Chondrocyte (in vitro differentiated cells): ENCODE measurements around the gene COX14. TPM values are rescaled to one million over a fixed set of nuclear protein-coding genes. Genes with fewer than 3 reads are reported as not detected.
"Not testable (repeated sequence)": the region's sequence is repeated elsewhere in the genome, so short reads cannot be mapped to it uniquely, and the experiment has no call there.

ENCODE experiments used
- DNase-seq: peaks from one replicate; pipeline ENCODE4 v3.0.0; 2021; ENCODE audit warnings: mixed read lengths, low spot score
- H3K27ac Mint-ChIP-seq: one replicate; pipeline ENCODE4 v1.8.0; 2021; ENCODE audit warnings: mild to moderate bottlenecking, moderate library complexity, mixed read lengths; ENCODE audit not compliant: unreplicated experiment
- H3K27me3 Mint-ChIP-seq: 2 replicates; pipeline ENCODE4 v1.8.0; 2021; ENCODE audit warnings: low read depth, mixed read lengths
- H3K36me3 Mint-ChIP-seq: 2 replicates; pipeline ENCODE4 v1.8.0; 2021; ENCODE audit warnings: low read depth, mixed read lengths
- H3K4me1 Mint-ChIP-seq: 2 replicates; pipeline ENCODE4 v1.8.0; 2021; ENCODE audit warnings: low read depth, mild to moderate bottlenecking, mixed read lengths
- H3K4me3 Mint-ChIP-seq: one replicate; pipeline ENCODE4 v1.8.0; 2021; ENCODE audit warnings: mild to moderate bottlenecking, moderate library complexity, mixed read lengths; ENCODE audit not compliant: unreplicated experiment
- H3K9me3 Mint-ChIP-seq: 2 replicates; pipeline ENCODE4 v1.8.0; 2021; ENCODE audit warnings: low read depth, mixed read lengths
- total RNA-seq: library from RNA; stranded (reverse); gene quantifications from 3 replicates; pipeline ENCODE4 v1.2.1, GENCODE V29; 2021
- TF ChIP-seq, protein P1 (sequence below): fragments of 200-600 bp; sonication (generic); IDR thresholded peaks from 2 replicates; pipeline ENCODE4 v1.5.0; 2021; ENCODE audit warnings: antibody characterized with exemption, mild to moderate bottlenecking, moderate library complexity

The COX14 gene
- total RNA-seq, 1 donor from 2014 or later: 44.7 TPM

DNA sequence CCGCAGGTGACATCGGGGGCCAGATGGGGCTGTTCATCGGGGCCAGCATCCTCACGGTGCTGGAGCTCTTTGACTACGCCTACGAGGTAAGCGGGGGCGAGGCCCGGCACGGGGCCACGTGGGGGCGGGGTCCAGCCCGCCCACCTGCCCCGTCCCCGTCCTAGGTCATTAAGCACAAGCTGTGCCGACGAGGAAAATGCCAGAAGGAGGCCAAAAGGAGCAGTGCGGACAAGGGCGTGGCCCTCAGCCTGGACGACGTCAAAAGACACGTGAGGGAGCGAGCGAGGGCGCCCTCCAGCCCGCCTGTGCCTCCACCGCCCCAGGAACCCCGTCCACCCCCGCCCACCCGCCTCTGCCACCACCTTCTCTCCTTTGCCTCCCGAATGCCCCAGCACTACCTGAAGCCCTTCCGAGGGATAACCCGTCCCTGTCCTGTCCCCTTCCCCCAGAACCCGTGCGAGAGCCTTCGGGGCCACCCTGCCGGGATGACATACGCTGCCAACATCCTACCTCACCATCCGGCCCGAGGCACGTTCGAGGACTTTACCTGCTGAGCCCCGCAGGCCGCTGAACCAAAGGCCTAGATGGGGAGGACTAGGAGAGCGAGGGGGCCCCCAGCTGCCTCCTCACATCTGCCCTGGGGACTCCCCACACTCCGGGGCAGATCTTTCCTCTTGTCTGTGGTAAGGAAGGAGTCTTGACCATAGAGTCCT is 30.8 kb upstream of the COX14 start:
- peak; percentile 87 for DNase-seq
- H3K4me3 Mint-ChIP-seq: no peak overlapping the region
- H3K9me3 Mint-ChIP-seq: no peaks in the 10 kb centered on the region
- no peak overlapping the region for H3K27ac Mint-ChIP-seq
- TF ChIP-seq, protein P1, sequence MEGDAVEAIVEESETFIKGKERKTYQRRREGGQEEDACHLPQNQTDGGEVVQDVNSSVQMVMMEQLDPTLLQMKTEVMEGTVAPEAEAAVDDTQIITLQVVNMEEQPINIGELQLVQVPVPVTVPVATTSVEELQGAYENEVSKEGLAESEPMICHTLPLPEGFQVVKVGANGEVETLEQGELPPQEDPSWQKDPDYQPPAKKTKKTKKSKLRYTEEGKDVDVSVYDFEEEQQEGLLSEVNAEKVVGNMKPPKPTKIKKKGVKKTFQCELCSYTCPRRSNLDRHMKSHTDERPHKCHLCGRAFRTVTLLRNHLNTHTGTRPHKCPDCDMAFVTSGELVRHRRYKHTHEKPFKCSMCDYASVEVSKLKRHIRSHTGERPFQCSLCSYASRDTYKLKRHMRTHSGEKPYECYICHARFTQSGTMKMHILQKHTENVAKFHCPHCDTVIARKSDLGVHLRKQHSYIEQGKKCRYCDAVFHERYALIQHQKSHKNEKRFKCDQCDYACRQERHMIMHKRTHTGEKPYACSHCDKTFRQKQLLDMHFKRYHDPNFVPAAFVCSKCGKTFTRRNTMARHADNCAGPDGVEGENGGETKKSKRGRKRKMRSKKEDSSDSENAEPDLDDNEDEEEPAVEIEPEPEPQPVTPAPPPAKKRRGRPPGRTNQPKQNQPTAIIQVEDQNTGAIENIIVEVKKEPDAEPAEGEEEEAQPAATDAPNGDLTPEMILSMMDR: no peak
- H3K27me3 Mint-ChIP-seq: no peaks in the 10 kb centered on the region
- H3K4me1 Mint-ChIP-seq: peaks cover 17% of the 10 kb centered on the region
- no peaks in the 10 kb centered on the region for H3K36me3 Mint-ChIP-seq

DNA sequence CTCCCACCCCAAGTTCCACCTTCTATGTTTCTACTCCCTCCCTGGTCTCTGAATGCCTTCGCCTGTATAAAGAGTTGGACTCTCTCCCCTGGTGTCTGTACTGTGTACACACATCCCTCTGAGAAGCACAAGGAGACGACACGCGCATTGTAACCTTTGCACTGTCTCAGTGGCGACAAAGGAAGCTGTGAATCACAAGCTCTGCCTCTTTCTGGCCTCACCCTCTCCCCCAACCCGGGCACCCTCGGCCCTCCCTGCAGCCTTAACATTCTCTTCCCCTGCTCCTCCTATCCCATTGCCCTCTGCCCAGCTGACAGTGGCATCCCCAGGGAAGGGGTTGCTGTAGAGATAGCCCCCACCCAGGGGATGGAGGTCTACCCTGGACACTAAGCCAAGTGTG is 29.4 kb upstream of the COX14 start:
- DNase-seq: peak; percentile 46
- peaks cover 31% of the 10 kb centered on the region for H3K4me1 Mint-ChIP-seq
- no peaks in the 10 kb centered on the region for H3K9me3 Mint-ChIP-seq
- TF ChIP-seq, protein P1: no peak
- peak overlapping the region; percentile 45 for H3K27ac Mint-ChIP-seq
- no peak overlapping the region for H3K4me3 Mint-ChIP-seq
- H3K27me3 Mint-ChIP-seq: no peaks in the 10 kb centered on the region
- peaks cover 5% of the 10 kb centered on the region for H3K36me3 Mint-ChIP-seq

DNA sequence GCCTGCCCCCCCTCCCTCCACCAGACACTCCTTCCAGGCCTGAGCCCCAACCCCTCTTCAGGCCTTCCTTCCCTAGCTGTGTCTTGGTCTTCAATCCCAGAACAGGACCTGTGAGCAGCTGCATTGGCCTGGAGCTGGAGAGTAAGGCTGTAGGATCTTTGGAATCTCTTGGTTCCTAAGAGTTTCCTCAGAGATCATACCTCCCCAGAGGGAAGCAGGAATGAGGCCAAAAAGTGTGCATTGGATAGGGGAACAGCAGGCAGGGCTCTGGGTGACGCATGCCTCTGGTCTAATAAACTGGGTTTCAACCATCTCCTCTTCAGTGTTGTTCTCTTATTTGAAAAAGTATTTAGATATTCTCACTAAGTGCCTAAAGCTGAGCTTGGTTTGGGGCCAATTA is 28.7 kb upstream of the COX14 start:
- H3K4me3 Mint-ChIP-seq: peak overlapping the region; percentile 54
- TF ChIP-seq, protein P1: no peak
- peaks cover 5% of the 10 kb centered on the region for H3K36me3 Mint-ChIP-seq
- no peaks in the 10 kb centered on the region for H3K9me3 Mint-ChIP-seq
- no peaks in the 10 kb centered on the region for H3K27me3 Mint-ChIP-seq
- H3K27ac Mint-ChIP-seq: peak overlapping the region; percentile 75
- no peak for DNase-seq
- H3K4me1 Mint-ChIP-seq: peaks cover 37% of the 10 kb centered on the region

DNA sequence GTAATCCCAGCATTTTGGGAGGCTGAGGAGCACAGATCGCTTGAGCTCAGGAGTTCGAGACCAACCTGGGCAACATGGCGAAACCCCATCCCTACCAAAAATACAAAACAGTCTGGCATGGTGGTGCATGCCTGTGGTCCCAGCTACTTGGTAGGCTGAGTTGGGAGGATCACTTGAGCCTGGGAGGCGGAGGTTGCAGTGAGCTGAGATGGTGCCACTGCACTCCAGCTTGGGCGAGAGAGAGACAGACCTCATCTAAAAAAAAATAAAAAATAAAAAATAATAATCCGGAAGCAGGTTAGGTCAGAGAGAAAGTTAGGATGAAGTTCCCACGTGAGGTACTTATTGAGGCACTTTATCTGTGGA is 27.6 kb upstream of the COX14 start:
- H3K27me3 Mint-ChIP-seq, DNase-seq, H3K9me3 Mint-ChIP-seq: not testable (repeated sequence)
- H3K4me3 Mint-ChIP-seq: peak overlapping the region; percentile 82
- H3K27ac Mint-ChIP-seq: peak overlapping the region; percentile 94
- H3K36me3 Mint-ChIP-seq: peaks cover 13% of the 10 kb centered on the region
- H3K4me1 Mint-ChIP-seq: peaks cover 46% of the 10 kb centered on the region

DNA sequence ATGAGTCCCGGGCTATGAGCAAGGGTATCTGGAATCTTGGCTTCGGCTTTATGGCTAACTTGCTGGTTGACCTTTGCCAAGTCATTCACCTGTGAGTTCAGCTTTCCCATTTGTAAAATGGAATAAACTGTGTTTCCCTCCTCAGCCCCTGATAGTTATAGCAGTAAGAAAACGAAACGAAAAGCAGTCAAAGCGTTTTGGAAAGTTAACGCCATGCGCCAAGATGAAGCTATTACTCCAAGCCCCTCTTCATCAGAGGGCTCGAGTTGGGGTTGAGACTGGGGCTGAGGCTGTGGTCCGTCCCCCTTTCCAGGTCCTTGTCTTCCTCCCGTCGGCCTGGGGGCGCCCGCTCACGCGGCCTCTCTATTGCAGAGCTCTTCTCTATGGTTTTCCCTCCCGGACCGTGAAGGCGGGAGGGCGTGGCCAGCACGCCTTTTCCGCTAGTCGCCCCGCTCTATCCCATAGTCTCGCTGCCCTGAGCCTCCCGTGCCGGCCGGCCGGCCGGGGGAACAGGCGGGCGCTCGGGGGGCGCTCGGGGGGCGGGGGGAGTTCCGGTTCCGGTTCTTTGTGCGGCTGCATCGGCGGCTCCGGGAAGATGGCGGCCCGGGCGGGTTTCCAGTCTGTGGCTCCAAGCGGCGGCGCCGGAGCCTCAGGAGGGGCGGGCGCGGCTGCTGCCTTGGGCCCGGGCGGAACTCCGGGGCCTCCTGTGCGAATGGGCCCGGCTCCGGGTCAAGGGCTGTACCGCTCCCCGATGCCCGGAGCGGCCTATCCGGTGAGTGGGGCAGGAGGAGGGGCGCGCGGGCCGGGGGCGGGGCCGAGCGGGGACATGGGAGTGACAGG is 27.0 kb upstream of the COX14 start, which contains the start of gene SMARCD1:
SMARCD1 (plus strand) TSS at position 568 of the 840 bp plus-strand sequence; CDS start at position 596, 28 bp downstream.
- DNase-seq: peak; percentile 96
- Mint-ChIP-seq H3K4me3 (peak within 1 kb of the TSS; percentile 82), H3K36me3 (peaks cover 17% of the 10 kb centered on the region), H3K9me3 (no peaks in the 10 kb centered on the region), H3K4me1 (peaks cover 46% of the 10 kb centered on the region), H3K27me3 (no peaks in the 10 kb centered on the region), H3K27ac (peak within 1 kb of the TSS; percentile 94)
- TF ChIP-seq, protein P1: peak; percentile 80
